Esophagus squamous epithelium (tissue), 5 donors: ENCODE measurements around the gene IKZF3. TPM values are rescaled to one million over a fixed set of nuclear protein-coding genes. Genes with fewer than 3 reads are reported as not detected.
A peak's percentile ranks its signal among the peaks of the same experiment; 100 is the strongest.

Experiments used
- DNase-seq: peaks from one replicate; lab custom pipeline; 2025; lab: John Stamatoyannopoulos, UW
- H3K27ac ChIP-seq, 4 donors: fragments of 200-600 bp; sonication (generic); one replicate each; pipeline ENCODE4 v1.5.1; 2016 to 2019; ENCODE audit warnings: mild to moderate bottlenecking in 1 of 4
- H3K27me3 ChIP-seq, 4 donors: fragments of 200-600 bp; sonication (generic); 1 replicate in 3 of 4; 2 replicates in 1 of 4; pipeline versions ENCODE4 v1.5.1 to v1.6.0; 2017 to 2021; ENCODE audit warnings: antibody characterized with exemption in 1 of 4
- H3K36me3 ChIP-seq, 3 donors: fragments of 200-600 bp; sonication (generic); one replicate each; pipeline ENCODE4 v1.5.1; 2016 to 2019
- H3K4me1 ChIP-seq, 3 donors: fragments of 200-600 bp; sonication (generic); one replicate each; pipeline ENCODE4 v1.5.1; 2017 to 2019
- H3K4me3 ChIP-seq, 4 donors: fragments of 200-600 bp; sonication (generic); 1 replicate in 3 of 4; 2 replicates in 1 of 4; pipeline ENCODE4 v1.5.1; 2016 to 2019; ENCODE audit warnings: mild to moderate bottlenecking in 2 of 4, moderate library complexity in 1 of 4
- H3K9me3 ChIP-seq, 3 donors: fragments of 200-600 bp; sonication (generic); one replicate each; pipeline ENCODE4 v1.5.1; 2016 to 2019
- CTCF ChIP-seq, 6 experiments: fragments of 450-650 bp in 4 of 6; fragments of 200-600 bp in 2 of 6; sonication (generic) in 2 of 6; IDR thresholded peaks; one replicate each; pipeline ENCODE4 v1.5.1; 2016 to 2019; ENCODE audit warnings: antibody characterized with exemption in 6 of 6, mild to moderate bottlenecking in 4 of 6, moderate library complexity in 4 of 6
- POLR2A ChIP-seq, 4 donors: fragments of 450-650 bp; IDR thresholded peaks; one replicate each; pipeline ENCODE4 v1.6.1; 2017; ENCODE audit warnings: antibody characterized with exemption in 4 of 4, mild to moderate bottlenecking in 4 of 4, moderate library complexity in 3 of 4
- WGBS, 2 donors: methylation state at CpG; one replicate each; pipeline ENCODE4 v1.1.5; 2018; 5-methylcytosine and 5-hydroxymethylcytosine counted together
- intact Hi-C: fragments of 100-400 bp; cut with DNase I; formaldehyde crosslinking; loops from one replicate; pipeline ENCODE4 v1.15.0; 2022
- total RNA-seq, 4 donors: library from RNA; depleted of rRNA; stranded (reverse); fragments of >200 nt; gene quantifications; one replicate each; pipeline ENCODE4 v1.1.0, GENCODE V29; 2016
- donor health status: DM: yes; HTN: yes; CAD: no.

IKZF3 gene
- total RNA-seq, 4 donors from 2014 or later: 2.1 to 9.0 (median 3.8) TPM

- WGBS, 2 donors: 71 to 75% methylated on average over 1 of the region's 1 CpG
- Histone ChIP-seq H3K4me3 (no peak overlapping the region), H3K9me3 (no peaks in the 10 kb centered on the region), H3K36me3 (no peaks in the 10 kb centered on the region), H3K27me3 (peaks cover 0 to 9% (median 0%) of the 10 kb centered on the region in 4 donors), H3K4me1 (peaks cover 0 to 10% (median 0%) of the 10 kb centered on the region in 3 donors), H3K27ac (no peak overlapping the region)
- no peak for DNase-seq
- intact Hi-C loops: no loop called here
- no peak for TF ChIP-seq POLR2A (IDR thresholded peaks at IDR 0.05)
- TF ChIP-seq CTCF (IDR thresholded peaks at IDR 0.05): no peak
Observed at GRCh38 chr17:39799395-39799794, 64.7 kb downstream of the IKZF3 start.

GRCh38 chr17:39794249-39794970 lies 69.7 kb downstream of the IKZF3 start:
- TF ChIP-seq CTCF (IDR thresholded peaks at IDR 0.05) (no peak), POLR2A (IDR thresholded peaks at IDR 0.05) (peak in 1 of 4 donors; percentile 35)
- no peaks in the 10 kb centered on the region for H3K4me1 ChIP-seq
- no peaks in the 10 kb centered on the region for H3K9me3 ChIP-seq
- DNase-seq: no peak
- no peaks in the 10 kb centered on the region for H3K36me3 ChIP-seq
- WGBS, 2 donors: 50 to 76% methylated on average over 2 of the region's 2 CpGs
- H3K27me3 ChIP-seq: peaks cover 0 to 20% (median 0%) of the 10 kb centered on the region in 4 donors
- no peak overlapping the region for H3K4me3 ChIP-seq
- H3K27ac ChIP-seq: peak overlapping the region in 1 of 4 donors; percentile 9
- intact Hi-C loops: no loop called here

GRCh38 chr17:39793301-39793872 lies 70.7 kb downstream of the IKZF3 start:
- peaks cover 0 to 20% (median 0%) of the 10 kb centered on the region in 4 donors for H3K27me3 ChIP-seq
- TF ChIP-seq CTCF (IDR thresholded peaks at IDR 0.05) (no peak), POLR2A (IDR thresholded peaks at IDR 0.05) (no peak)
- H3K4me1 ChIP-seq: no peaks in the 10 kb centered on the region
- 58 to 61% methylated on average over 3 of the region's 3 CpGs for whole genome bisulfite sequencing, 2 donors
- no peaks in the 10 kb centered on the region for H3K9me3 ChIP-seq
- H3K4me3 ChIP-seq: no peak overlapping the region
- intact Hi-C loops: no loop called here
- no peak for DNase-seq
- no peaks in the 10 kb centered on the region for H3K36me3 ChIP-seq
- H3K27ac ChIP-seq: peak overlapping the region in 1 of 4 donors; percentile 10

- TF ChIP-seq CTCF (IDR thresholded peaks at IDR 0.05): no peak
- no peak for TF ChIP-seq POLR2A (IDR thresholded peaks at IDR 0.05)
- no peak for DNase-seq
- Histone ChIP-seq H3K27me3 (peaks cover 0 to 20% (median 0%) of the 10 kb centered on the region in 4 donors), H3K4me1 (no peaks in the 10 kb centered on the region), H3K9me3 (no peaks in the 10 kb centered on the region), H3K36me3 (no peaks in the 10 kb centered on the region), H3K4me3 (no peak overlapping the region), H3K27ac (peak overlapping the region in 1 of 4 donors; percentile 10)
- 71 to 78% methylated on average over 10 of the region's 10 CpGs for WGBS, 2 donors
- intact Hi-C loops: no loop called here
Observed at GRCh38 chr17:39792526-39793221, 71.4 kb downstream of the IKZF3 start.
